Raji (cell line): ENCODE data around the gene EBF4.

Source experiments
- POLR2A ChIP-seq: IDR thresholded peaks from 2 replicates; pipeline ENCODE4 v1.6.1; 2011; ENCODE audit warnings: low read depth, low read length, control low read depth; ENCODE audit not compliant: insufficient read depth

EBF4 gene

GRCh38 chr20:2745936-2746635 is 53.5 kb downstream of the EBF4 start:
- TF ChIP-seq POLR2A, result no peak

- no peak for TF ChIP-seq POLR2A
Measured at GRCh38 chr20:2746636-2747265, 54.2 kb downstream of the EBF4 start.

- no peak for TF ChIP-seq POLR2A
Measured at GRCh38 chr20:2747676-2748235, 55.2 kb downstream of the EBF4 start.

GRCh38 chr20:2748551-2749342 is 56.2 kb downstream of the EBF4 start:
- no peak for TF ChIP-seq POLR2A

- TF ChIP-seq POLR2A, result no peak
Measured at GRCh38 chr20:2749343-2749950, 56.9 kb downstream of the EBF4 start.

GRCh38 chr20:2749951-2750490 is 57.4 kb downstream of the EBF4 start:
- TF ChIP-seq POLR2A, result no peak

GRCh38 chr20:2750491-2751251 is 58.1 kb downstream of the EBF4 start:
- TF ChIP-seq POLR2A, result no peak

GRCh38 chr20:2751347-2751877 is 58.8 kb downstream of the EBF4 start:
- TF ChIP-seq POLR2A, result no peak

GRCh38 chr20:2751878-2752566 is 59.4 kb downstream of the EBF4 start:
- TF ChIP-seq POLR2A, result no peak

- no peak for TF ChIP-seq POLR2A
Measured at GRCh38 chr20:2752567-2753460, 60.2 kb downstream of the EBF4 start.

- TF ChIP-seq POLR2A, result no peak
Measured at GRCh38 chr20:2753461-2754040, 61.0 kb downstream of the EBF4 start.

GRCh38 chr20:2754424-2754823 is 61.8 kb downstream of the EBF4 start:
- no peak for TF ChIP-seq POLR2A
